Measurements from ENCODE around the gene KCNMA1. TPM values are rescaled to one million over a fixed set of nuclear protein-coding genes. Genes with fewer than 3 reads are reported as not detected.
"Not testable (repeated sequence)": the region's sequence is repeated elsewhere in the genome, so short reads cannot be mapped to it uniquely, and the experiment has no call there.

KCNMA1 gene
- total RNA-seq, 1 donor from 2014 or later, result 2.2 TPM

- DNase-seq (ENCODE audit: missing footprints) (no peak), ATAC-seq (no peak)
- intact Hi-C loops (cut with DNase I), result no loop called here
Observed at GRCh38 chr10:77529050-77529576, 108.5 kb downstream of the KCNMA1 start.

DNA sequence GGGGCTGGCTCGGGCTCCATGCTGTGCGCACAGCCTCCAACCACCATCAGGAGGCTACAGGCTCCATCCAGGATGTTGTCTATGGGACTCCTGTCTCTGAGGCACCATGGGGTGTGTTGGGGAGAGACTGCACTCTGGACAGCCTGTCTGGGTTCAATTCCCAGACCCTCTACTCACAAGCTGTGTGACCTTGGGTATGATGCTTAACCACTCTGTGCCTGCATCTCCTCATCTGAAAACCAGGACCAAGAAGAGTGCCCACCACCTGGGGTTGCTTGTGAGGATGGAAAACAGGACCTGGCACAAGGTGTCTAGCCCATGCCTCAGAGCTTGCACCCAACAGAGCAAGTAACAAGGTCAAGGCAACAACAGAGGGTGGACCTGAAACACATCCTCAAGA lies 109.8 kb downstream of the KCNMA1 start:
- ATAC-seq (no peak), DNase-seq (ENCODE audit: missing footprints) (no peak)
- intact Hi-C loops (cut with DNase I), result no loop called here

- ATAC-seq, result no peak
- DNase-seq (ENCODE audit: missing footprints), result no peak
Observed at GRCh38 chr10:77526868-77527617, 110.6 kb downstream of the KCNMA1 start.

GRCh38 chr10:77524281-77524711 lies 113.3 kb downstream of the KCNMA1 start:
- intact Hi-C loops (cut with DNase I), result no loop called here
- no peak for ATAC-seq

More at GRCh38 chr10:77526868-77527617, 110.6 kb downstream of the KCNMA1 start:
- intact Hi-C loops (cut with DNase I), result no loop called here

DNA sequence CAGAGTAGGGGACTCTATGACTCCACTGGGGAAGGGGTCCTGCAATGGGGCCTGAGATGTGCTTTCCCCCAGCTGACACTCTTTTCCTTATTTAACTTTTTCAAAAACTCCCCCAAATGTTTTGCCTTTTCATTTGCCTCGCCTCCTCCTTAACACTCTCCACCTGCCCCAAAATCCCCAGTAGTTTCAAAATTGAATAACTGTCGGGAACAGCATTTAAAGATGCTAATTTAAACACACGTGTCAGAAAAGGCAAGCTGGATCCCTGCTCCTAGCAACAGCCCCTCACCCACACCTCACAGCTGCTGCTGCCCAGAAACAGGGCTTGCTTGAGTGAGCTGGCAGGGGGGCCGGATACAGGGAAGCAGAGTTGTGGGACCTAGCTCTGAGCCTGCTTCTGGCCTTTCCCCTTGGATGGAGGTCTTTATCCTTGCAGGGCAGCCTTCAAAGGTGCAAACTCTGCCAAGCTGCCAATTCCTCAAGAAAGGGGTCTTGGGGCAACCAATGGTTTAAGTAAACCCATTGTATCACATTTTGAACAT lies 115.3 kb downstream of the KCNMA1 start:
- ATAC-seq (no peak), DNase-seq (ENCODE audit: missing footprints) (no peak)
- intact Hi-C loops (cut with DNase I), result no loop called here

More at GRCh38 chr10:77524281-77524711, 113.3 kb downstream of the KCNMA1 start:
- no peak for DNase-seq (ENCODE audit: missing footprints)

DNA sequence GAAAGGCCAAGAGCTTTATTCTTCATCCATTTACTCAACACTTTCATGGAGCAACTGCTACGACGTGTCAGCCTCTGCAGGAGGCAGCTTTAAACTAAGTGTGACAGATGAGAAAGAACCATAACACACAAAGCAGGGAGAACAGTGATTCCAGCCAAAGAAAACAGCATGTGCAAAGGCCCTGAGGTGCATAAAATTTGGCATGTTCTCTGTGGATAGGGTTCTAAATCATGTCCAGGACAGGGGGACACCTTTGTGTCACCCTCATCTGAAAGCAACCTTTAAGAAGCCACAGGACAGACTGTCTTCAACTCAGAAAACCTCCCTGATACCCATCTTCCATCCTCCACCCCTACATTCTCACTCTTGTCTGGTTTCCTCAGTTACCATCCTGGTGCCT lies 116.6 kb downstream of the KCNMA1 start:
- DNase-seq (ENCODE audit: missing footprints), result no peak
- intact Hi-C loops (cut with DNase I), result no loop called here
- no peak for ATAC-seq

DNA sequence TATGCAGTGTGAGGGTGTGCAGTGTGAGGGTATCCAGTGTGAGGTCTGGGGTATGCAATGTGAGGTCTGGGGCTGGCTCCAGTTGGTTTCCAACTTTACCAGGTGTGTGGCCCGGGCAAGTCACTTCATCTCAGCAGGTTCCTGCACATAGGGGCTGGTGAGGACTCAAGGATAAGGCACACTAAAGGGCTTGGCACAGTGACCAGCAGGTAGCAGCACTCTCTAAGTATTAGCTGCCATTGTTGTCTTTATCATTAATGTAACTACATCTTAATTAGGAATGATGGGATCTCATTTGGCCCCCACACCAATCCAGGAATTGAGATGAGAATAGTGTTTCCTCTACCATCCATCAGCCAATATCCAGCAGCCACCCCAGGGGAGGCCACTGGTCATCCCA lies 117.3 kb downstream of the KCNMA1 start:
- intact Hi-C loops (cut with DNase I), result no loop called here
- ATAC-seq (no peak), DNase-seq (ENCODE audit: missing footprints) (no peak)

GRCh38 chr10:77519791-77520190 lies 117.8 kb downstream of the KCNMA1 start:
- DNase-seq (ENCODE audit: missing footprints); ATAC-seq; intact Hi-C loops (cut with DNase I): not testable (repeated sequence)

DNA sequence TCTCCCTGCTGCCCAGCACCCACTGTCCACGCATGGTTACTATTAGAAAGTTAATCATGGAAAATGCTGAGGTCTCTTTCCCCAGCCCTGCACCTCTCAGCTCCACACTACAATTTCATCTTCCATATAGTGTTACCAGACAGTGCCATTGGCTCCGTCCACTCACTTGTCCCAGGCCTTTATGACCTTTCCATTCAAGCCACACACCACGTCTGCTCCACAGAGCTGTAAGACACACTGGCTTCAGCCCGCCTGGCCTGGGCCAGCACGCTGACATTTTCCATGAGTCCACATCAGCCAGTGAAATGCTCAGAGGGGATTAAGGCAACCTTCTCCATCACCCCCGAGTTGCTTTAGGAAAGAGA lies 118.7 kb downstream of the KCNMA1 start:
- DNase-seq (ENCODE audit: missing footprints), result no peak
- no peak for ATAC-seq
- intact Hi-C loops (cut with DNase I), result no loop called here

DNA sequence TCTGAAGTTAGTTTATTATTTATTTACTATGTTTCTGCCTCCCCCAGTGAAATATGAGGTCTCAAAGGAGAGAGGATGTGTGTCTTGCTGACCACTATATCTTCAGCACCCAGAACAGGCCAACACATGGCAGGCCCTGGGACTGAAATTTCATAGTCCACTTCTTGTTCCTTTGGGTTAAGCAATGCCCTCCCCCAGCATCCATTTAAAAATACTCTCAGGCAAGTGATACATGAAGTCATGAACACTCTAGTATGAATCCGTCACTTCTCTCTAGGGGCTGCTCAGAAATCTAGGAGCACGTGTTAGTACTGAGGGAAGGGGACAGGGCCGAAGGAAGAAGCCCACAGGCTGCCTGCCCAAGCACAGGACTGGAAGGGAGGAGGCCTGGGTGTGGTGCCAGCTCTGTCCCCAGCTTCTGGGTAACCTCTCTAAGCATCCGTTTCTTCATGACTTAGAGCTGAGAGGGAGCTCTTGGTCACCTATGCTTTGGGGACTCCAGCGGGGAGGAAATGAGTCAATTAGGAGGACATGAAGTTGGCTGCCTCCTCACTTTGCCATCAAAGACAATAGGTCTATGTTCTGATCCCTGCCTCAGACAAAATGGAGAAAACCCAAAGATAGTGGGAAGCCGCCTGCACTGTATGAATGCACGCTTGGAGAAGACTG lies 119.2 kb downstream of the KCNMA1 start:
- no peak for ATAC-seq
- intact Hi-C loops (cut with DNase I), result no loop called here

DNA sequence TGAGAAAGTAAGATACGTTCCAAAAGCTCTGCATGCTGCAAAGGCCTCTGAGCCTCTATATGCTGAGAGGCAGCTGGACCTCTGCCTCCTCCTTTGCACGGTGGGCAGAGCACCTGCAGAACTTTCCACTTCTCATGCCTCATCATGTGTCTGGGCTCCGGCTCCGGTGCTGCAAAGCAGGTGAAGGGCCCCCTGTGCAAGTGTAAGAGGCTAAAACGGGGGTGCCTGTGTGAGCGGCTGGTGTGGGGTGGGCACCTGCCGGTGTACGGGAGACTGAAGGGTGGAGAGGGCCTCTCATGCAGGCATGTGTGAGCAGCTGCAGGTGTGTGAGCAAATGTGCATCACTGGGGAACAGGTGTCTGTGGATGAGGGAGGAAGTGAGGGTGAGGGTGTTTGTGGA lies 121.0 kb downstream of the KCNMA1 start:
- no peak for DNase-seq (ENCODE audit: missing footprints)

More for the DNA sequence above, 119.2 kb downstream of the KCNMA1 start:
- no peak for DNase-seq (ENCODE audit: missing footprints)

GRCh38 chr10:77514870-77515269 lies 122.7 kb downstream of the KCNMA1 start:
- intact Hi-C loops (cut with DNase I), result no loop called here
- ATAC-seq, result no peak
- DNase-seq (ENCODE audit: missing footprints), result no peak

More for the DNA sequence above, 121.0 kb downstream of the KCNMA1 start:
- intact Hi-C loops (cut with DNase I), result no loop called here
- no peak for ATAC-seq

GRCh38 chr10:77513781-77514331 lies 123.8 kb downstream of the KCNMA1 start:
- ATAC-seq, result peak; percentile 57
- intact Hi-C loops (cut with DNase I), result no loop called here
- no peak for DNase-seq (ENCODE audit: missing footprints)

DNA sequence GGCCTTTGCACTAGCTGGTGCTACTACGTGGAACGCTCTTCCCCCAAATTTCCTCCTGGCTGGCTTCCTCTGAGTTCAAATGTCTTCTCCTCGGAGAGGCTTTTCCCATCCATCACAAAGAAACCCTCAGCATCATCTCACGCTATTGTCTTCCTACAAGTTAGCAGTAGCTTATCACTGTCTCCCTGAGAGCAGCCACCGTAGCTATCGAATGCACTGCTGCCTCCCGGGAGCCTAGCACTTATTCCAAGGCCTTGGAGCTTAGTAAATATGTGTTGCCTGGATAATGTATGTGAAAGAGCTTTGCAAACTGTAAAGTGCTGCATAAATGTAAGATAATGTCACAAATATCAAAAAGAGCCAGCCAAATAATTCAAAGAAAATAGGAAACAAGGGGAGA lies 124.4 kb downstream of the KCNMA1 start:
- intact Hi-C loops (cut with DNase I), result no loop called here
- DNase-seq (ENCODE audit: missing footprints) (no peak), ATAC-seq (no peak)

GRCh38 chr10:77512219-77512578 lies 125.4 kb downstream of the KCNMA1 start:
- intact Hi-C loops (cut with DNase I), result no loop called here
- no peak for DNase-seq (ENCODE audit: missing footprints)
- no peak for ATAC-seq

DNA sequence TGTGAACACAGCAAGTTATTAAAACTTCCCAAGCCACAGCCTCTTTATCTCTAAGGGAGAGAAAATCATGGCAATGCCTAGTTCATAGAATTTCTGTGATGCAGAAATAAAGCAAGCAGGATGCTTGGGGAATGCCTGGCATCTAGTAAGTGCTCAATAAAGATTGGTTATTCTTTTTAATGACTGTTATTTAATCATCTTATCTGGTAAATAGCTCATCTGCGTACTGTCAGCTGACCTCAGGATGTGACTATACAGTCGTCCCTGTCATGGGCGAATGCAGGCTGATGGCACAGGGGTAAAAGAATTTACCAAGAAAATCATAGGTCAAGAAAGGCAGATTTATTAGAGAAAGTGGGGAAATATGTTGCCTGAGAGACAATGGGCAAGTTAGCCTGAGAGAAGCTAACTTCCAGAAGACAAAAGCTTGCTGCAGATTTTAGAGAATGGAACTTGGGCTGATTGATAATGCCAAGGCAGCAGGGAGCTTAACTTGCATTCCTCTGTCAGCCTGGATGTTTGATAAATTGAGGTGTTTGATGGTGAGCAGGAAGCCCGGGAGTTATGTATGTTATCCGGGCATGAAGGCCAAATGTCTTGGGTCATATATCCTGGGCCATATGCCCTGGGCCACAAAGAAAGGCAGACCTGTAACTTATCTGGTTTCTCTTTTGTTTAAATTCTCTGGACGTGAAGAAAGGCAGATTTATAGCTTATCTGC lies 126.0 kb downstream of the KCNMA1 start:
- no peak for ATAC-seq
- DNase-seq (ENCODE audit: missing footprints), result no peak
- intact Hi-C loops (cut with DNase I), result no loop called here

DNA sequence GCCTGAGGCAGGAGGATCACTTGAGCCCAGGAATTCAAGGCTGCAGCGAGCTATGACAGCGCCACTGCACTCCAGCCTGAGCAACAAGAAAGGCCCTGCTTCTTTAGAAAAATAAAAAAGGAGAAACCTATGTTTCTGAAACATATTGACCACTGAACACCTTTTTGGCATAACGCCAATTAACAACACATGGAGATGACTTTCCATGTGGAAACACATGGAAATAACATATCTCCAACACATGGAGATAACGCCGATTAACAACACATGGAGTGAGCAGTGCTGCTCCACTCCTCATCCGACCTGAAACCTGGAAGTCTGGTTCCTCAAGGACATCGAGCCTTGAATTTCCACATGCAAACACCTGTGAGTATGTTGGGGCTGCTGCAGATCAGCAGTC lies 126.9 kb downstream of the KCNMA1 start:
- intact Hi-C loops (cut with DNase I), result no loop called here
- DNase-seq (ENCODE audit: missing footprints), result no peak
- ATAC-seq, result no peak

DNA sequence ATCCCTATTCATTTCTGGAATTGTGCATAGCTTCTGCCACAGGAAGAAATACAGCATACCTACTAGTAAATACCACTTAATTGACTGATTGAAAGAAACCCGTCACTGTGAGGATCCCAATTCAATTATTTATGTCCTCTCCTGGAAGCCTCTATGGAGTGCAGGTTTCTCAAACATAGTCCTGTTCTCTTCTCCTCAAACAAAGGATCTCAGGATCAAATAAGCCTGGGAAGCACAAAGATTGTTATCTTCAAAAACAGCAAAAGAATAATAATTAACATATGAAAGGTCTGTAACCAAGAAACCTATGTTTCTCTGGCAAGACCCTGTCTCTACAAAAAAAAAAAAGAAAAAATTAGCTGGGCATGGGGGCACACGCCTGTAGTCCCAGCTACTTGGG lies 127.3 kb downstream of the KCNMA1 start:
- DNase-seq (ENCODE audit: missing footprints) (no peak), ATAC-seq (no peak)
- intact Hi-C loops (cut with DNase I), result no loop called here

GRCh38 chr10:77509391-77509790 lies 128.2 kb downstream of the KCNMA1 start:
- intact Hi-C loops (cut with DNase I), result no loop called here
- DNase-seq (ENCODE audit: missing footprints), result no peak
- no peak for ATAC-seq

Measured in Right ventricle myocardium inferior (tissue), 1 donor.